Transverse colon (tissue), 4 donors: Measurements from ENCODE around the gene MSL1. TPM values are rescaled to one million over a fixed set of nuclear protein-coding genes. Genes with fewer than 3 reads are reported as not detected.

Experiments used
- DNase-seq: peaks from one replicate; pipeline ENCODE4 v3.0.0-alpha.2; 2019
- H3K27ac ChIP-seq, 4 donors: fragments of 200-600 bp; sonication (generic); 2 replicates each; pipeline ENCODE4 v1.5.1; 2016 to 2018; ENCODE audit warnings: inconsistent platforms in 4 of 4
- H3K27me3 ChIP-seq: fragments of 200-600 bp; sonication (generic); 2 replicates; pipeline ENCODE4 v1.5.1; 2017; ENCODE audit warnings: inconsistent platforms
- H3K36me3 ChIP-seq, 4 donors: fragments of 200-600 bp; sonication (generic); 2 replicates each; pipeline ENCODE4 v1.5.1; 2017 to 2019; ENCODE audit warnings: inconsistent platforms in 4 of 4
- H3K4me1 ChIP-seq, 4 donors: fragments of 200-600 bp; sonication (generic); 2 replicates each; pipeline ENCODE4 v1.5.1; 2017 to 2020; ENCODE audit warnings: inconsistent platforms in 4 of 4
- H3K4me3 ChIP-seq, 4 donors: fragments of 200-600 bp; sonication (generic); 1 replicate in 1 of 4; 2 replicates in 3 of 4; pipeline versions ENCODE4 v1.5.1 to v1.6.1; 2017 to 2019; ENCODE audit warnings: inconsistent platforms in 4 of 4
- H3K9me3 ChIP-seq, 2 donors: fragments of 200-600 bp; sonication (generic); 2 replicates each; pipeline ENCODE4 v1.5.1; 2017 to 2019; ENCODE audit warnings: inconsistent platforms in 2 of 2
- CTCF ChIP-seq, 5 experiments: fragments of 200-600 bp in 3 of 5; fragments of 450-650 bp in 2 of 5; sonication (generic) in 3 of 5; IDR thresholded peaks; 1 replicate in 2 of 5; 2 replicates in 3 of 5; pipeline ENCODE4 v1.5.1; 2016 to 2017; ENCODE audit warnings: antibody characterized with exemption in 5 of 5, inconsistent platforms in 3 of 5, mild to moderate bottlenecking in 2 of 5, moderate library complexity in 1 of 5
- EP300 ChIP-seq: sonication (generic); formaldehyde crosslinking; IDR thresholded peaks from one replicate; pipeline ENCODE4 v1.6.1; 2017; ENCODE audit warnings: antibody characterized with exemption, low read depth
- POLR2A ChIP-seq: fragments of 450-650 bp; IDR thresholded peaks from one replicate; pipeline ENCODE4 v1.6.1; 2016; ENCODE audit warnings: antibody characterized with exemption, mild to moderate bottlenecking, moderate library complexity
- POLR2AphosphoS5 ChIP-seq, 3 donors: sonication (generic); formaldehyde crosslinking; IDR thresholded peaks; one replicate each; pipeline ENCODE4 v1.6.1; 2016; ENCODE audit warnings: antibody characterized with exemption in 3 of 3
- WGBS, 2 donors: methylation state at CpG; one replicate each; pipeline ENCODE4 v1.1.5; 2018; ENCODE audit warnings: low coverage in 1 of 2; 5-methylcytosine and 5-hydroxymethylcytosine counted together
- in situ Hi-C, 4 donors: fragments of 200-750 bp; cut with MboI; loops; one replicate each; pipeline versions ENCODE4 v1.15.0 to v1.15.1; 2017; ENCODE audit warnings: low sequenced_read_pairs in 3 of 4, low pct_ligation_motif_present in 1 of 4, low pct_unique_long_range_greater_than_20kb in 1 of 4
- intact Hi-C: fragments of 100-400 bp; cut with DNase I; formaldehyde crosslinking; loops from one replicate; pipeline ENCODE4 v1.15.1; 2023; ENCODE audit warnings: low total_unique reads
- total RNA-seq, 4 donors: library from RNA; depleted of rRNA; stranded (reverse); fragments of >200 nt; gene quantifications; one replicate each; pipeline ENCODE4 v1.1.0, GENCODE V29; 2016

Gene MSL1
- total RNA-seq, 4 donors from 2014 or later = 73.9 to 258 (median 90.6) TPM

- in situ Hi-C loops (no loop called here), intact Hi-C loops (no loop called here)
- TF ChIP-seq POLR2AphosphoS5 (IDR thresholded peaks at IDR 0.05) (no peak), CTCF (IDR thresholded peaks at IDR 0.05) (no peak), POLR2A (no peak), EP300 (no peak)
Measured at GRCh38 chr17:40075942-40076498, 45.8 kb upstream of the MSL1 start.

GRCh38 chr17:40076591-40076990, 45.2 kb upstream of the MSL1 start:
- Histone ChIP-seq H3K27ac (peak overlapping the region; percentile 90 to 98 (median 96)), H3K36me3 (peaks cover 0 to 16% (median 0%) of the 10 kb centered on the region in 4 donors), H3K9me3 (no peaks in the 10 kb centered on the region), H3K27me3 (no peaks in the 10 kb centered on the region), H3K4me3 (no peak overlapping the region), H3K4me1 (peaks cover 49 to 61% (median 53%) of the 10 kb centered on the region in 4 donors)
- 73 to 93% methylated on average over 3 to 7 of the region's 7 CpGs for WGBS, 2 donors
- no peak for TF ChIP-seq POLR2AphosphoS5 (IDR thresholded peaks at IDR 0.05)
- no peak for TF ChIP-seq POLR2A
- no peak for TF ChIP-seq CTCF (IDR thresholded peaks at IDR 0.05)
- no peak for TF ChIP-seq EP300
- DNase-seq = no peak
- in situ Hi-C loops = no loop called here
- intact Hi-C loops = no loop called here

More at GRCh38 chr17:40075942-40076498, 45.8 kb upstream of the MSL1 start:
- Histone ChIP-seq H3K4me1 (peaks cover 54 to 64% (median 59%) of the 10 kb centered on the region in 4 donors), H3K27me3 (no peaks in the 10 kb centered on the region), H3K4me3 (peak overlapping the region in 1 of 4 donors; percentile 5), H3K36me3 (peaks cover 0 to 16% (median 0%) of the 10 kb centered on the region in 4 donors), H3K27ac (peak overlapping the region; percentile 90 to 98 (median 96)), H3K9me3 (no peaks in the 10 kb centered on the region)
- no peak for DNase-seq
- 37% methylated on average over 8 of the region's 8 CpGs; no CpG with 5 or more reads in 1 of the 2 donors for WGBS, 2 donors

GRCh38 chr17:40079545-40079944, 42.2 kb upstream of the MSL1 start:
- Histone ChIP-seq H3K4me3 (no peak overlapping the region), H3K36me3 (peaks cover 0 to 17% (median 3%) of the 10 kb centered on the region in 4 donors), H3K4me1 (peaks cover 20 to 31% (median 23%) of the 10 kb centered on the region in 4 donors), H3K27ac (no peak overlapping the region), H3K27me3 (no peaks in the 10 kb centered on the region), H3K9me3 (no peaks in the 10 kb centered on the region)
- in situ Hi-C loops = no loop called here
- intact Hi-C loops = no loop called here
- TF ChIP-seq EP300 (no peak), POLR2A (no peak), POLR2AphosphoS5 (IDR thresholded peaks at IDR 0.05) (no peak), CTCF (IDR thresholded peaks at IDR 0.05) (no peak)
- no peak for DNase-seq
- 65 to 91% methylated on average over 2 to 3 of the region's 3 CpGs for whole genome bisulfite sequencing, 2 donors

- DNase-seq = no peak
- 90 to 97% methylated on average over 5 to 14 of the region's 14 CpGs for WGBS, 2 donors
- no peaks in the 10 kb centered on the region for H3K9me3 ChIP-seq
- no peaks in the 10 kb centered on the region for H3K27me3 ChIP-seq
- H3K36me3 ChIP-seq = peaks cover 0 to 42% (median 16%) of the 10 kb centered on the region in 4 donors
- intact Hi-C loops = no loop called here
- peaks cover 0 to 12% (median 6%) of the 10 kb centered on the region in 4 donors for H3K4me1 ChIP-seq
- no peak overlapping the region for H3K4me3 ChIP-seq
- TF ChIP-seq CTCF (IDR thresholded peaks at IDR 0.05) (no peak), POLR2AphosphoS5 (IDR thresholded peaks at IDR 0.05) (no peak), EP300 (no peak), POLR2A (no peak)
- in situ Hi-C loops = no loop called here
- no peak overlapping the region for H3K27ac ChIP-seq
Measured at GRCh38 chr17:40084477-40084876, 37.3 kb upstream of the MSL1 start.
